Stimulated activated CD4-positive, alpha-beta T cell treated with anti-CD3 and anti-CD28 coated beads, Interleukin-1b, Interleukin-23, amount 100 ng/mL, for 24 hours (primary cell): ENCODE data around the gene RAB34.
A peak's percentile ranks its signal among the peaks of the same experiment; 100 is the strongest.

ENCODE experiments used
- DNase-seq, 4 experiments: peaks; one replicate each; pipeline ENCODE4 v3.0.0-alpha.2; 2020; ENCODE audit warnings: low read depth in 4 of 4, low spot score in 1 of 4

Gene RAB34

GRCh38 chr17:28712705-28713415 lies 4.8 kb downstream of the RAB34 start:
- DNase-seq: no peak

- DNase-seq: peak in 2 of 4 experiments; percentile 58 to 61
Observed at GRCh38 chr17:28712032-28712704, 5.5 kb downstream of the RAB34 start.

- DNase-seq: no peak
Observed at GRCh38 chr17:28711723-28712031, 6.0 kb downstream of the RAB34 start, which contains the start of gene PROCA1. Gene PROCA1, minus strand, starts transcription at chr17:28711888. Its CDS starts 228 bp downstream, at chr17:28711660.

GRCh38 chr17:28710861-28711722 lies 6.6 kb downstream of the RAB34 start:
- peak; percentile 71 to 89 (median 78) for DNase-seq

- no peak for DNase-seq
Observed at GRCh38 chr17:28707339-28707720, 10.3 kb downstream of the RAB34 start.

GRCh38 chr17:28706471-28707338 lies 11.0 kb downstream of the RAB34 start:
- no peak for DNase-seq

- no peak for DNase-seq
Observed at GRCh38 chr17:28705728-28706334, 11.8 kb downstream of the RAB34 start.

- DNase-seq: no peak
Observed at GRCh38 chr17:28705074-28705659, 12.5 kb downstream of the RAB34 start.

GRCh38 chr17:28704219-28704858 lies 13.3 kb downstream of the RAB34 start:
- no peak for DNase-seq

GRCh38 chr17:28703552-28704218 lies 14.0 kb downstream of the RAB34 start:
- DNase-seq: no peak

- no peak for DNase-seq
Observed at GRCh38 chr17:28702752-28703150, 14.9 kb downstream of the RAB34 start.

- DNase-seq: no peak
Observed at GRCh38 chr17:28702026-28702751, 15.5 kb downstream of the RAB34 start.

GRCh38 chr17:28700830-28701492 lies 16.7 kb downstream of the RAB34 start:
- DNase-seq: no peak

- no peak for DNase-seq
Observed at GRCh38 chr17:28700278-28700677, 17.4 kb downstream of the RAB34 start.

GRCh38 chr17:28698253-28698941 lies 19.3 kb downstream of the RAB34 start:
- DNase-seq: no peak

- DNase-seq: no peak
Observed at GRCh38 chr17:28693869-28694268, 23.8 kb downstream of the RAB34 start.

GRCh38 chr17:28689011-28689410 lies 28.7 kb downstream of the RAB34 start:
- DNase-seq: no peak
